ENCODE results near the gene KRT78.

The KRT78 gene

DNA sequence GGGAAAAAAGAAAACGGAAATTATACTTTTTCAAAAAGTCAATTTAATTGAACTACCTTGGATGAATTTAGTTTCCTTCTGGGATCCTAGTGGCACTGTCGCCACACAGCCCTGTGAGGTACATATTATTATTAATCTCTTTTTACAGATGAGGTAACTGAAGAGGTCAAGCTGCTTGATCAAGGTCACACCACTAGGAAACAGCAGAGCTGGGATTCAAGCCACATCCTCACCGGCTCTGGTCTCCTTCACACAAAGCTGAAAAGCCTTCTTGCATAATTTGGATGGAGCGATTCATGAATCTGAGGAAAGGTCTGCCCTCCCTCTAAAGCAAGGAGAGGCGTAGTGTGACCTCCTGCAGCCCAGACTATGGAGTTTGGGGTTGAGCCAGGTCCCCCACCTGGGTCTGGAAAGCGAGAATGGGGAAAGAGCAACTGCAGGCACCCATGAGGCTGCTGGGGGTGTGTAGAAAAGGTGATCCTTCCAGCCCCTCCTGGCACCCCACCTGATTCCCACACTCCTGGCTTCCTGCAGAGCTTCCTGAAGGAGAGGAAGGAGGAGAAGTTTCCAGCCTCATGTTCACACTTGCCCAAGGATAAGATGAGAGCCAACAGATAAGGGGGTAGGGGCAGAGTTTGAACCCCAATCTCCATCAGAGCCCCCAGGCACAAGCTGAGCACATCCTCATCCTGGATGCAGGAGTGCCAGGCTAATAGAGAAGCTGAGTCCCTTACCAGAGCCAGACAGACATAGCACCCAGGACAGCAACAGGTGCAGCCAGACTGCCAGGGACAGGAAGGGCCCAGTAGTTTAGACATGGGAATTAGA, 10.8 kb downstream of the KRT78 start:
- DNase-seq, result no peak

DNA sequence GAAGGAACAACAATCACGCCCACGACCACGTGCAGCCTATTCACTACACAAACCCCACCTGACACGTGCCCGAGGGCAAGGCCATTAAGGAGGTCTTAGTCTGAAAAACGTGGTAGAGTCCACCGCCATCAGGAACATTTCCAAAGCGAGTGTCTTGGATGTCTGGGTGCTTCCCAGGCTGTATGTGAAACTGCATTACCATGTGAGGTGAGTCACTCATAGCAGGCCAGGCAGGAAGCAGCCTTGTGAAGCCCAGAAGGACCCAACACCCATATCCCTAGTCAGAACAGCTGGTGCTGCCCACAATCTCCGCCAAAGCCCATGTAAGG, 11.4 kb downstream of the KRT78 start:
- DNase-seq, result no peak

DNA sequence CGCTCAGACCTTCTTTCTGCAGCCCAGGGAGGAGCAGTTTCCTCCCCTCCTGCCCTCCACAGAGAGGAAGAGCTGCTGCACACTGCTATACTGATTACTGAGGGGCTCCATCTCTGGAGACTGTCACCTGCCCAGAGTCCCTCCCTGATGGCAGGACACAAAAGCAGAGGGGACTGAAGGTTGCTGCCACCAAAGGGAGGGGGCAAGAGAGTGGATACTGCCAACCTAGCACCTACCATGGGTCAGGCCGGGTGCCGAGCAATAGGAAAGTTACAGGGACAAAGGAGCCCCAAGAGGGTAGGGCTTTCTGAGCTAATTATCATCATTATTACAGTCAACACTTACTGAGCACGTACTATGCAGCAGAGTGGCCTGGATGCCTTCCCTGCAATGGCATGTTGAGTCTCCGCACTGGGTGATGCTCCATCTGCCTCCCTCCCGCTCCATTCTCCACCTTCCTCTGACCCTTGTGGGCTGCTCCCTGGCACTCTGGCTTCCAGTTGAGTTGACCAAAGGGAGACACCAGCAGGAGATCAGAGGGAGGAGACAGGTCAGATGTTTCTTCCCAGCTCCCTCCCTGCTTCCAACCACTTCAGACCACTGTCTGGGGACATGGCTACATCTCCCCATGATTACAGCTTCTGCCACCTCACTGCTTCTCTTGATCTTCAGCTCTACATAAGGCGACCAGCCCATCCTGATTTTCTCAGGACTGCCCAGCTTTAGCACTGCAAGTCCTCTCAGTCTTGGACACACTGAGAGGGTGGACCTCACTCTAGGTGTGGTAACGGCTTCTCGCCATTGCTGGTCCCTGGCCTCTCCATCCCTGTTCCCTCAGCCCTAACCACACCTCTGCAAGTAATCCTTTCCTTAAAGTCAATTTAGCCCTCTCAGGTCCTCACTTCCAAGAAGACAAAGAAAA, 12.0 kb downstream of the KRT78 start:
- DNase-seq, result no peak

GRCh38 chr12:52836042-52836466, 12.7 kb downstream of the KRT78 start:
- peak; percentile 43 for DNase-seq

DNA sequence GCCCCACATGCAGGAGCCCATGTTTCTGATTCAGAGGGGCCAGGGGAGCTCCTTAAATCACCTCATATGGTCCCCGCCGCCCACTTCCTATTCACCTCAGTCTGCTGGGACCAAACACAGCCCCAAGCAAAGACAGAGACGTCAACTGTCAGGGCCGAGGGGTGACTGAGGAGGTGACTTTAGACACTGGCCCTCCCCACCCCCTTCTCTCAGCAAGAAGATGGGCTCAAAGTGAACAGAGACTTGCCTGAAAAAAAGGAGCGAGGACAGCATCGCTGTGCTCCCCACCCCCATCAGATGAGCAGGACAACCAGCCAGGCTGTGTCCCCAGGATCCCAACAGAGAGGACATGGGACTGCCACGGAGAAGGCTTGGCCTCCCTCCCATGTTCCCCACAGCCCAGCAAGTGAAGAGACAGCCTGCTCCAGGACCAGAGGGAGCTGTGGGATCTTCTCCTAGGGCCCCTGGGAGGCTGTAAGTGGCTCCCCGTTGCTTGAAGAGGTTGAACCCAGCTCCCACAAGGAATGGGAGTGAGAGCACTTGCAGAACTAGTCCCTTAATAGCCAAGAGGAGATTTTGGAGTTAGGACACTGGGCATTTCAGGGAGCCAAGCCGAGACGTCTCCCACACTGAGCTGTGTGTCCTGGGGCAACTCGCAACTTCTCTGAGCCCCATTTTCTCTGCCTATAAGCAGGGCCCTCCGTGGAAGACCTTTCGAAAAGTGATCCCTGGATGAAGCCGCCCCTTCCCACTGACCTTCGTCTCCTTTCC, 13.3 kb downstream of the KRT78 start:
- no peak for DNase-seq

DNA sequence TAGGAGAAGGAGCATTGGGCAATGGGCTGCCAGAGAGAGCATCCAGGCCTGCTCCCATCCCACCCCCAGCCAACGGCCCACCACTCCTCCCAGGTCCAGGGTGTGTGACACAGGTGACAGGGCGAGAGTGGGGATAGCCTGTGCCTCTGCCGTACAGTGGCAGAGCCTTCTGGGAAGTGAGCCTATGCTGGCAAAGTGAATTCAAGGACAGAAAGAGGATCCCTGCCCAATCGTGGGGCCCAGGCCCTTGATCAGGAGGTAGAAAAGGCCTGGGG, 14.1 kb downstream of the KRT78 start:
- no peak for DNase-seq

DNA sequence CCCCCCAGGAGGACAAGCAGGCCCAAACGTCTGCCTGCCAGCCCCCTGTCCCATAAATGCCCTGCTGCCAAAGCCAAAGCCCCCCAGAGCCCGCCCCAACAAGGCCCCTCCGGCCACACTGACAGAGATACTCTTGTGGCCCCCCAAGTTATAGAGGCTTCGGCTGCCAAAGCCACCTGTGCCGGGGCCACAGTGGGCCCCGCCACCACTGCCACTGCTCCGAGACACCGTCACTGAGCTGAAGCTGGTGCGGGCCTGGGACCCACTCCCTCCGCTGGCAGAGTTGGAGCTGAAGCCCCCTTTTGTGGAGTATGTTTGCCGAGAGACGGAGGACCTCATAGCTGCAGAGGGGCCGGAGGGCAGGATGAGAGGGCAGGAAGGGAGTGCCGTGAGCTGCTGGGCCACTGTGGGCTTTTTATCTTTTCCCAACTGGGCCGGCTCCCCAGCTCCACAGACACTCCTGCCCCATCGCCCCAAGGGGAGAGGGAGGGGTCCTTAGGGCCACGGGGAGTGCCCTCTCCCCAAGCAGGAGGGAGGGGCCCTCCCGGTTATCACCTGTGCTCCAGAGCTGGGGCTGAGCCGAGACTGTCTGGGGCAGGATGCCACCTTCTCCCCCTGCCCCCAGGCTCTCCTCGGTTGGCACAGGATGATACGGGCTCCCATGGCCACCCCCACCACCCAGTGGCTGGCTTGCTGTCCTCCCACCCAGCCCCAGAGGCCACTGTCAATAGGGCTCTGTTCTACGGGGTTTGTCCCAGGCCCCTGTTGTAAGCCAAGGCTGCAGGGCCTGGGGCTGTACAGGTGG, 14.7 kb downstream of the KRT78 start, which contains the start of gene KRT79:
KRT79 (minus strand) TSS at position 390 of the 805 bp plus-strand sequence; CDS start at position 339, 51 bp downstream.
- DNase-seq, result no peak

DNA sequence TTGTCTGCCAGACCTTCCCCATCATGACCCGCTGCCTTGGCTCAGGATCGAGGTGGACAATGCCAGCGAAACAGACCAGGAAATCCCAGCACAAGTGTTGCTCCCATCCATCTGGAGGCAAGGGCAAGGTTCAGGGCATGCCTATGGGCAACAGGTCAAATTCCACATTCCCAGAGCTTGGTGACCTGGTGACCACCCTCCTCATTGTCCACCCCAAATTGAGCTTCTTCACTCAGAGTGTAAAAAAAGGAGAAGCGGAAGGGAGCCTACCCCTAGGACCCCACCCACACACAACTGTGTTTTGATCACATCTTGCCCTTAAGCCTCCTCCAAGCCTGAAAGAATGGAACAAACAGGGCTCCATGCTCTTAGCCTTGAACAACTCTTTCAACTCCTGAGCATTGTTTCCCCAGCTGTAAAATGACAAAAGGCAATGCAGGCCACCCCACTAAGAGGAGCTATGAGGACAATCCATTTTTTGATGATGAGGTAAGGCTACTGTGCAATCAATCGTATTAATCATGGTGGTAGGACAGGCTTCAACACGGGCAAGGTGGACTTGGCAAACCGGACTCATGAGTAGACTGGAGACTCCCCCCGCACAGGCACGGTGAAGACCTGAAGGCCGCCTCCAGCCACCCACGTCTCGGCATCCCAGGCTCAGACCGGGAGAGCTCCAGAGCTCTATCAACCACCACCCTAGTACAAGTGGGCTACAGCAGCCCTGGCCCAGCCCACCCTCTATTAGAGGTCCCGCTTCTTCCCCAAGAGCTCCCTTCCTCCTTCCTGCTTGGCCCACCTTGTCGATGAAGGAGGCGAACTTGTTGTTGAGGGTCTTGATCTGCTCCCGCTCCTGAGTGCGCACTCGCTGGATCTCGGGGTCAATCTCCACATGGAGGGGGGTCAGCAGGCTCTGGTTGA, 15.5 kb downstream of the KRT78 start:
- no peak for DNase-seq

DNA sequence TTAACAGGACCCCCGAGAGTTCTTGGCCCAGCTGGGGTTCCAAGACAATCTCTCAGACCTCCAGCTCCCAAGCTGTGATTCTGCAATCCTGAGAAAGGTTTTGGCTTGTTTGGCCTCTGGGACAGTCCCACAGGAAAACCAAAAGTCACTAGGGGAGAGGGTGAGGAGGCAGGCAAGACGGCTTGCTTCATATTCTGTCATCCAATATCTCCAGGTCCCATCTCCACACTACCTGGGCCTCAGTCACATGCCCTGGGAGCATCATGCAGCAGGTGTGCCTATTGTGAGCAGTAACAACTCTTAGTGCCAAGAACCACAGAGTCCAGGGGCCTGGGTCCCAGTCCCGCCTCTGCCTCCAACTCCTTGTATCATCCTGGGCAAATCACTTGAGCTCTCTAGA, 16.3 kb downstream of the KRT78 start:
- no peak for DNase-seq

DNA sequence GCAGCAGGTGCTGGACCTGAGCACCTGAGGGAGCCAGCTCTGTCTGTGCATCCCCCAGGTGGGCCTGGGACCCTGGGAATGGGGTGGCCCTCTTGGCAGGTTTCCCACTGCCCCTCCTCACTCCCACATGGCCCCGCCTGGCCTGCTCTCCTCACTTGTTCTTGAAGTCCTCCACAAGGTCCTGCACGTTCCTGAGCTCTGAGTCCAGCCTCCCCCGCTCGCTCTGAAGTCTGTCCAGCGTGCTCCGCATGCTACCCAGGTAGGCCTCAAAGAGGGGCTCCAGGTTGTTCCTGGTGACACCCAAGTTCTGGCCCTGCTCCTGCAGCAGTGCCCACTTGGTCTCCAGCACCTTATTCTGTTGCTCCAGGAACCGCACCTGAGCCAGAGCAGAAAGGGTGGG, 17.5 kb downstream of the KRT78 start:
- DNase-seq, result no peak

DNA sequence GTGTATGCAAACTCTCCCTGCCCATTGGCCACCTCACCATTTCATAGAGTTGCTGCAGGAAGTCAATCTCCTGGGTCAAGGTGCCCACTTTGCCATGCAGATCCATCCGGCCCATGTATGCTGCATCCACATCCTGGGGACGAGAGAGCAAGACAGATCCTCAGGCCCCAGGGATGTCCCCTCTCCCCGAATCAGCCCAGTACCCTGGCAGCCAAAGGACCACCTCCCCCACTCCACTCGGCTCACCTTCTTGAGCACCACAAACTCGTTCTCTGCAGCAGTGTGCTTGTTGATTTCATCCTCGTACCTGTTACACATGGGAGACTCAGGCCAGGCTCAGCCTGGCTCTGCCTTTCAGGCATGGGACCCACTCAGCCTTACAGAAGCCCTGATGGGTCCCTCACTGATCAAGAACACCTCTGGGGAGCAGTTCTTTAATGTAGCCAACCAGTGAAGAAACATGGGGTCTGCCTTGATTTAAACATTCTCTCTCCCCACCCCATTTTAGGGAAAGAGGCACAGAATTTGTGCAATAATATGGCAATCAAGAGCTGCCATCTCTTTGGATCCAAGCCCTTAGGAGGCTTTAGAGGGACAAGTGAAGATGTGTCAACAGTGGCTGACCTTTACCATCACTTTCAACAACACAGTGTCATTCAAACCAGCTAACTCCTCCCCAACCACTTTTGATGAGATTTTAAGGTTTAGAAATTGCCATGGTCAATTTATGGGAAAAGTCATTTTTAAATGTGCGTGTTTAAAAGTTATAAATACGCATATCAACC, 18.6 kb downstream of the KRT78 start:
- DNase-seq, result no peak

DNA sequence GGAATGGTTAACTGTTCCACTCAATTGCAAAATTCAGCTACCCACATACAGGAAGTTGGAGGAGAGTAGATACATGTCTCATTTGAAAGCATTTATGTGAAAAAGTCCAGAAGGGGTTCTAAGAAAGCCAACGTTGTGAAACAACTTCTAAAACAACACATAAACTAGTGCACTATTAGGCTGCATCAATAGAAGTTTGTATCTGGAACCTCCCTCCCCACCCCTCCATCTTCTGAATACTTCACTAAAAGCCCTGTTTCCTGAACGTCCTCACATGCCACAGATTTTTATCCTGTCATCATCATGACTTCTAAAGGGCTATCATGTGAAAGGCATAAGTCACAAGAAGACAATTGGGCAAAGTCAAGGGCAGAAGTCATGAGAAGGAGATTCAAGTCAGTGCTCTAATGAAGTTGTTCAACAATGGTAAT, 20.2 kb downstream of the KRT78 start:
- DNase-seq, result peak; percentile 16

DNA sequence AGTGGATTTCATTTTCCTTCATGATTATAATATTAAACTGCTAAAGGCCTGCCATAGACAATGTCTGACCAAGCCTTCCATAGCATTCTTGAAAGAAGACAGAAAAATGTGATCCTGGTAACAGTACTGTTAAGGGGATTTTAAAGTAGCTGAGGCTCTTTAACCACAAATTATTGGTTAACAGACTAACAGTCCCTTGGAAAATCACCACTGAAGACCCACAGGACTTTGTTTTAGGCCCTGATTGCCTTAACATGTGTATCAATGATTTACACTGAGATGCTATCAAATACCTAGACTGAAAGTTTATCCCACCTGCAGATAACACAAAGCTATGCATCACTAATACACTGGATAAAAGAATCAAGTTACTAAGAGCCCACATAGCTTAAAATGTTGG, 20.6 kb downstream of the KRT78 start:
- DNase-seq, result no peak

DNA sequence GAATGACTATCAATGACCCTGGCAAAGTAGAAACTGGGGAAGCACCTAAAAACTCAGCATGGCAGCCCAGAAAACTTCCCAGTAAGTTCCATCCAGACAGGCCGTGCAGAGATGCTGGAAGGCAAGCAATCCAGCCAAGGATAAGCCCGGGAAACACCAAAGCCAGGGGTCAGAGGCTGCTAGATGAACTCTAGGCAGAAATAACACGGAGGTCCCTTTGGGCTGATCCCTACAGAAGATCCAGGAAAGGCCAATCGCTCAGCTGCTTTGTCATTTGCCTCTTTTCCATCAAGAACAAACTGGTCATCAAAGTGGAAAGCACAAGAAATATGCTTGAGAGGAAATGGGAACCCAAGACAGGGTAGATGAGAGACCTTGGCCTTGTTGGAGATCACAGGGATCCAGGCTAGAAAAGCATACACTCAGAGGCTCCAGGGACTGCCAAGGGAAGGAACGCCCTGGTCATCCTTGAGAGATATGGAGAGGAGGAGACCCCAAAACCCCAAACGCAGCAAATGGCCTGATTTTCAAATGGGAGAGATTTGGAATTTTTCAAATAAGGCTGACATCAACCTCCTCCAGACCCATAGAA, 21.2 kb downstream of the KRT78 start:
- no peak for DNase-seq

GRCh38 chr12:52826611-52827498, 21.9 kb downstream of the KRT78 start:
- DNase-seq, result no peak

GRCh38 chr12:52825961-52826360, 22.8 kb downstream of the KRT78 start:
- DNase-seq, result no peak

- no peak for DNase-seq
Observed at GRCh38 chr12:52824741-52825410, 23.9 kb downstream of the KRT78 start.

DNA sequence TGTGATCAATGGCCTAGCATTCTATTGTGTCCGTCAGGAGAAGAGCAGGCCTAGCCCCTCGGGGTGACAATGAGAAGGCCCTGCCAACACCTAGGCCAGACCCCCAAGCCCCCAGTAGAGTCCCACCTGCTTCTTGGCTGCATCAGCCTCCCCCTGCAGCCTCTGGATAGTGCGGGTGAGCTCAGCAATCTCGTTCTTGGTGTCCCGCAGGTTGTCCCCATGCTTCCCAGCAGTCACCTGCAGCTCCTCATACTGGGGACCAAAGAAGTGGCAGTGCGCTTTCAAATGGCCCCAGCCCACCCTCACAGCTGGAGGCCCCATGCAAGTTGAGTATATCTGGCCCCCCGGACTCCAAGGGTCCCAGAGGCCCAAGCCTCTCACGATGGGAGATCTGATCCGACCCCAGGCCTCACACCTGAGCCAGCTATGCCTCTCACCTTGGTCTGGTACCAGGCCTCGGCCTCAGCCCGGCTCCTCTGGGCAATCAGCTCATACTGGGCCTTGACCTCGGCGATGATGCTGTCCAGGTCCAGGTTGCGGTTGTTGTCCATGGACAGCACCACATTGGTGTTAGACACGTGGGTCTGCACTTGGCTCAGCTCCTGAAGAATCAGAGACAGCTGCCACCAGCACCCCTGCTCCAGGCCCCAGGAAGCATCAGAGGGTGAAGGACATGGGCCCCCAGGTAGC, 24.9 kb downstream of the KRT78 start:
- DNase-seq, result no peak
